ENCODE results near the gene RGMB. TPM values are rescaled to one million over a fixed set of nuclear protein-coding genes. Genes with fewer than 3 reads are reported as not detected.
A peak's percentile ranks its signal among the peaks of the same experiment; 100 is the strongest.

The RGMB gene
- total and polyA plus RNA-seq, 12 donors, result 1.7 to 16.6 (median 13.6) TPM

- Histone ChIP-seq H3K4me3 (no peak overlapping the region), H3K9me3 (no peaks in the 10 kb centered on the region), H3K27ac (no peak overlapping the region), H3K36me3 (no peaks in the 10 kb centered on the region), H3K27me3 (no peaks in the 10 kb centered on the region), H3K4me1 (no peaks in the 10 kb centered on the region)
- intact Hi-C loops (cut with DNase I), result loop anchor here in 3 of 10 donors (10.0 kb wide), 2 partner anchors 1293 to 1593 kb away; no protein-coding TSS in a partner anchor
- no peak for DNase-seq
- ATAC-seq, result no peak
- WGBS, 2 donors, result 77% methylated on average over 7 of the region's 7 CpGs
- no peak for TF ChIP-seq CTCF (IDR thresholded peaks at IDR 0.05)
These were observed 54.3 kb downstream of the RGMB start for GRCh38 chr5:98827588-98828284.

GRCh38 chr5:98836175-98836574, 62.7 kb downstream of the RGMB start:
- H3K9me3 ChIP-seq, result no peaks in the 10 kb centered on the region
- no peaks in the 10 kb centered on the region for H3K4me1 ChIP-seq
- intact Hi-C loops (cut with DNase I), result no loop called here
- 91 to 92% methylated on average over 5 of the region's 5 CpGs for WGBS, 2 donors
- H3K27me3 ChIP-seq, result no peaks in the 10 kb centered on the region
- no peaks in the 10 kb centered on the region for H3K36me3 ChIP-seq
- ATAC-seq (no peak), DNase-seq (no peak)
- TF ChIP-seq CTCF (IDR thresholded peaks at IDR 0.05), result no peak
- no peak overlapping the region for H3K27ac ChIP-seq
- no peak overlapping the region for H3K4me3 ChIP-seq

- H3K4me3 ChIP-seq, result peak overlapping the region in 7 of 10 donors; percentile 21 to 43 (median 36)
- WGBS, 2 donors, result 33 to 53% methylated on average over 42 of the region's 42 CpGs
- H3K27me3 ChIP-seq, result no peaks in the 10 kb centered on the region
- ATAC-seq (peak in 1 of 8 donors; percentile 38), DNase-seq (no peak)
- peaks cover 0 to 15% (median 0%) of the 10 kb centered on the region in 11 donors for H3K9me3 ChIP-seq
- peak in 8 of 9 donors; percentile 12 to 56 (median 50) for TF ChIP-seq CTCF (IDR thresholded peaks at IDR 0.05)
- intact Hi-C loops (cut with DNase I), result no loop called here
- H3K27ac ChIP-seq, result no peak overlapping the region
- H3K36me3 ChIP-seq, result no peaks in the 10 kb centered on the region
- H3K4me1 ChIP-seq, result no peaks in the 10 kb centered on the region
These were observed 66.3 kb downstream of the RGMB start for GRCh38 chr5:98839469-98840383.

GRCh38 chr5:98840946-98841345, 67.5 kb downstream of the RGMB start:
- H3K27ac ChIP-seq, result no peak overlapping the region
- 63 to 83% methylated on average over 1 of the region's 1 CpG for WGBS, 2 donors
- peaks cover 0 to 20% (median 0%) of the 10 kb centered on the region in 11 donors for H3K9me3 ChIP-seq
- TF ChIP-seq CTCF (IDR thresholded peaks at IDR 0.05), result no peak
- intact Hi-C loops (cut with DNase I), result no loop called here
- H3K36me3 ChIP-seq, result no peaks in the 10 kb centered on the region
- H3K27me3 ChIP-seq, result no peaks in the 10 kb centered on the region
- DNase-seq, result no peak
- no peak for ATAC-seq
- H3K4me3 ChIP-seq, result no peak overlapping the region
- H3K4me1 ChIP-seq, result no peaks in the 10 kb centered on the region

Data from heart right ventricle (tissue), 16 donors.